ENCODE data around the gene KCNQ1.

The KCNQ1 gene

DNA sequence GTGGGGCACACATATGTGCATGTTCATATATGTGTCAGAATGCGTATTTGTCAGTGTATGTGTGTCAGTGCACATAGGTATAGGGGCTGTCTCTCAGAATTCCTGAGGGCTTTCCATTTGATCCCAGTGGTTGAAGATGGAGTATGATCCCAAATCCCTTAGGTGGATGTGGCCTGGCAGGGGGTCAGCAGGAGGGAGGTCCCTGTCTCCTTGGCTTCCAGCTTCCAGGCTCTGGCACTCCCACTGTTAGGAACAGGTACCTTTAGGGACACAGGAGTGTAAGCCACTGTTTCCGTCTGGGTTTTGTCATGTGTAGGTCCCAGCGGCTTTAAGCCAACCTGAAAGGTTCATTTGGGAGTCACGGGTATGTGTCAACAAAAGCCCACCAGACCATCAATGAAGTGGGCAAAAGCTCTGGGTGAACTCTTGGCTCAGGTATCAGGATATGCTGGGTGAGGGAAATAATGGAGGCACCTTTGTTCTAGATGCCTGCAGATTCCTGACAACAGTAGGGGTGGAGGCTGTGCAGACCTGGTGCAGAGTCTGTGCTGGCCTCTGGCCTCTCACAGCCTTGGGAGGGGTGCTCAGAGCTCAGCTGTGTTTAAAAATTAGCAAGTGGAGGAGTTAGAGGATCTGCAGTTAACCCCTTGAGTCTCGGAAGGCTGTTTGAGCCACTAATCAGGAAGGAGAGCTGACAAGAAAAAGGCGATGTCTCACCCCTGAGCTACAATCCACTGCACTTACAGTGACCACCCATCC lies 246.0 kb downstream of the KCNQ1 start:
- Mint-ChIP-seq H3K4me1 (ENCODE audit: low read depth) (peaks cover 12% of the 10 kb centered on the region), H3K27ac (no peak overlapping the region), H3K36me3 (ENCODE audit: low read depth) (peaks cover 53% of the 10 kb centered on the region), H3K9me3 (no peaks in the 10 kb centered on the region), H3K4me3 (no peak overlapping the region), H3K27me3 (no peaks in the 10 kb centered on the region)
- intact Hi-C loops (cut with micrococcal nuclease): loop anchor here (10.0 kb wide), 1 partner anchor 194 kb away; the partner anchor contains the start of gene CDKN1C

DNA sequence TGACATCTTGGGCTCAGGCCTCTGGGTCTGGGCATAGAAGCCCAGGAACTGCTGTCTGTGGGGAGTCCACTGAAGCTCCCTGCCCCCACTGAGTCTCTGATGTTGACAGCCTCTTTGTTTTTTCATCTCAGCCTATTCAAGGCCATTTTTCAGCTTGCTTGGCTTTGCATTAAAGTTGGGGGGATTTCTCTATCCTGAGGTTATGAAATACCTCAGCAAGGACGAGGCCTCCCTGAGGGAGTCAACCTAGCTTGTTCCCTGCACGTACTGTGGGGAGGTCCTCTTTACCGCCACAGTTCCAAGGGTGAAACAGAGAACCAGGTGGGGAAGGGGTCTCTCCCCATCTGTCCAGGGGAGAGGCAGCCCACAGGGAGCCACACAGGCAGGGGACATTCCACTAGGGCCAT lies 246.6 kb downstream of the KCNQ1 start:
- Mint-ChIP-seq H3K4me3 (no peak overlapping the region), H3K27ac (no peak overlapping the region), H3K9me3 (no peaks in the 10 kb centered on the region), H3K36me3 (ENCODE audit: low read depth) (peaks cover 50% of the 10 kb centered on the region), H3K4me1 (ENCODE audit: low read depth) (peaks cover 12% of the 10 kb centered on the region), H3K27me3 (no peaks in the 10 kb centered on the region)
- intact Hi-C loops (cut with micrococcal nuclease): loop anchor here (10.0 kb wide), 1 partner anchor 193 kb away; the partner anchor contains the start of gene CDKN1C

DNA sequence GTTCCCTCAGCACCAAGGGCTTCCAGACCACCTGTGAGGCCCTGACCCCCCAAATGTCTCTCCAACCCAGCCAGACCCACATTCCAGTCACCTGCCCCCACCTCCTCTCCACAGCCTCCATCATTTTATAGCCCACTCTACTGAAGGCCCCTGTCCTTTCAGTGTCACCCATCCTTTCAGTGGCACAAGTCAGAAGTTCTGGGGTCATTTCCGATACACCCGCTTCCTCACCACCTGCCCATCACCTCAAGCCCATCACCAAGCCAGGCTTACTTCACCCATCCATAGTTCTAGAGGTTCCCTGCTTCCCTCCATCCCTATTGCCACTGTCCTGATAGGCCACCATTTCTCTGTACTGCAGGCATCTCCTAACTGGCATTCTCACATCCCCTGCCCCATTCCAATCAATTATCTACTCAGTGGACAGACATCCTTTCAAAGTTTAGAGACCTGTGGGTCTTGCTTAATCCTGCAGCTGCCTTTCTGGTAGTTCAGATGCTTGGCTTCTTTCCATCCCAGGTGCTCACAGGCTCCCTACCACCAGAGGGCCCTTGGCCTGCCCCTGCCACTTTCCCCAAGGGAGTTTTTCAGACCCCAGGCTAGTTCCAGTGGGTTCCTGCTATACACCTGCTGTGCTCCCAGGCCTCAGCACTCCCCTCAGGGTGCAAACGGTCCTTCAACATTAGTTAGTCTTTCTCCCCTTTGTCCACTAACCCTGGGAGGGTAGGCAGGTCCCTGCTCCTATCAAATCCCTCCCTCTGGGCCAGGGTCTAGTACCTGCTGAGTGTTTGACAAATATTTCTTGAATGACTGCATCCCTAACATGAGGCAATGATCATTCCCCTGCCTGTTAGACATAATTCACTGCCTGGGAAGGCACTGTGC lies 247.4 kb downstream of the KCNQ1 start:
- Mint-ChIP-seq H3K9me3 (no peaks in the 10 kb centered on the region), H3K27ac (no peak overlapping the region), H3K4me3 (no peak overlapping the region), H3K4me1 (ENCODE audit: low read depth) (peaks cover 12% of the 10 kb centered on the region), H3K36me3 (ENCODE audit: low read depth) (peaks cover 53% of the 10 kb centered on the region), H3K27me3 (no peaks in the 10 kb centered on the region)
- intact Hi-C loops (cut with micrococcal nuclease): loop anchor here (10.0 kb wide), 1 partner anchor 193 kb away; the partner anchor contains the start of gene CDKN1C

DNA sequence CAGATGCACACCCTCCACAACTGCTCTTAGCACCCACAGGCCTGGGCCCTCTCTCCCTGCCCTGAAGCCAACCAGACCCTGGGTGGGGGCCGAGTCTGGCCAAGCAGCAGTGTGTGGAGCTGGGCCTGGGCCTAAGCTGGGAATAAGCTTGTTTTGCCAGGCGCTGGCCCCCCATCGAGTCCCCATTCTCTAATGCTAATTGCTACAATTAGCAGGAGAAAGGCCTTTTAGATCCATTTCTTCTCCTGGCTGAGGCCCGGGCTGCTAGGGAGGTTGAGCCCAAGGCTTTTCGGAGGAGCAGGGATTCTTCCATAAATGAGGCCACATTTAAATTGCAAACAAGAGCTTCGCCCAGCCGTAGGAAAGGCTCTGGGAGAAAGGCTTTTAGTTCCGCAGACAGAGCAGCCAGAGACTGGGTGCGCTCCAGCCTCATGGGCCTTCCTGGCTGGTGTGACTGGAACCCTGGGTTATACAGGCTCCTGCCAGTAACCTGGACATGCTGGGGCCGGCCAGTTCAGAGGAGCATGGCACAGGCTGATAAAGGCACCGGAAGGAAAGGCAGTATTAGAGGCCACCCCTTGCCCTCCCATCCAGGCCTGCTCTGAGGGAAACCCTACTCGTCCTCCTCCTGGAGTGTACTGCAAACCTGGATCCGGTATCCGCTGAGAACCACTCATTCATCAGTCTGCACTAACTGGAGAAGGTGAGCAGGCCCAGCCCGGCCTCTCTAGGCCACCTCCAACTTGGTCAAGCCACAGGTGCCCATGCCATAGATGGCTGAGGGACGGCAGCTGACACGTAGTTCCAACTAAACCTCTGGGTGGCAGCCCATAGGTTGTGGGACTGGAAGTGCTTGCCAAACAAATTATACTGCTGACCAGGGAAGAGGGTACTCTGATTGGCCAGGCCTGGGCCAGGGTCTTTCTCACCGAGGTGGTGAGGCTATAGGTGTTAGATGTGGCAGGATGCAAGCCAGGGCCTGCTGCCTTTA lies 248.8 kb downstream of the KCNQ1 start:
- Mint-ChIP-seq H3K9me3 (no peaks in the 10 kb centered on the region), H3K4me1 (ENCODE audit: low read depth) (peaks cover 10% of the 10 kb centered on the region), H3K4me3 (no peak overlapping the region), H3K27me3 (peaks cover 1% of the 10 kb centered on the region), H3K27ac (no peak overlapping the region), H3K36me3 (ENCODE audit: low read depth) (peaks cover 53% of the 10 kb centered on the region)
- intact Hi-C loops (cut with micrococcal nuclease): loop anchor here (10.0 kb wide), 1 partner anchor 191 kb away; the partner anchor contains the start of gene CDKN1C

DNA sequence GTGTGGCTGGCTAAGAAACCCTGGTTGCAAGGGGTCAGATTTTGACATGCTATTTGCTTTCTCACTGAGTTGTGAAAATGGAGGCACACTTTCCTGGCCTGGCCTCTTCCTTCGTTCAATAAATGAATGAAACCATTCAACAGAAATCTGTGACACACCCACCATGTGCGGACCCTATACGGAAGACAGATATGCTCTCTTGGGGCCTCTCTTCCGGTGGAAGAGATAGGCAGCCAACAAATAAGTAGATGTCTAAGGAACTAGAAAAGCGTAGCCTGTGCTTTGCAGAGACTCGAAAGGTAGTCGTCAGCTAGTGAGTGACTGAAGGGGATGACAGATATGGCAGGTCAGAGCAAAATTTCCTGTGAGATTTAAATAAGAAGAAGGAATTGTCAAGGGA lies 249.7 kb downstream of the KCNQ1 start:
- Mint-ChIP-seq H3K27ac (no peak overlapping the region), H3K9me3 (no peaks in the 10 kb centered on the region), H3K27me3 (peaks cover 2% of the 10 kb centered on the region), H3K36me3 (ENCODE audit: low read depth) (peaks cover 61% of the 10 kb centered on the region), H3K4me1 (ENCODE audit: low read depth) (peaks cover 16% of the 10 kb centered on the region), H3K4me3 (no peak overlapping the region)
- intact Hi-C loops (cut with micrococcal nuclease): loop anchor here (10.0 kb wide), 1 partner anchor 190 kb away; the partner anchor contains the start of gene CDKN1C

DNA sequence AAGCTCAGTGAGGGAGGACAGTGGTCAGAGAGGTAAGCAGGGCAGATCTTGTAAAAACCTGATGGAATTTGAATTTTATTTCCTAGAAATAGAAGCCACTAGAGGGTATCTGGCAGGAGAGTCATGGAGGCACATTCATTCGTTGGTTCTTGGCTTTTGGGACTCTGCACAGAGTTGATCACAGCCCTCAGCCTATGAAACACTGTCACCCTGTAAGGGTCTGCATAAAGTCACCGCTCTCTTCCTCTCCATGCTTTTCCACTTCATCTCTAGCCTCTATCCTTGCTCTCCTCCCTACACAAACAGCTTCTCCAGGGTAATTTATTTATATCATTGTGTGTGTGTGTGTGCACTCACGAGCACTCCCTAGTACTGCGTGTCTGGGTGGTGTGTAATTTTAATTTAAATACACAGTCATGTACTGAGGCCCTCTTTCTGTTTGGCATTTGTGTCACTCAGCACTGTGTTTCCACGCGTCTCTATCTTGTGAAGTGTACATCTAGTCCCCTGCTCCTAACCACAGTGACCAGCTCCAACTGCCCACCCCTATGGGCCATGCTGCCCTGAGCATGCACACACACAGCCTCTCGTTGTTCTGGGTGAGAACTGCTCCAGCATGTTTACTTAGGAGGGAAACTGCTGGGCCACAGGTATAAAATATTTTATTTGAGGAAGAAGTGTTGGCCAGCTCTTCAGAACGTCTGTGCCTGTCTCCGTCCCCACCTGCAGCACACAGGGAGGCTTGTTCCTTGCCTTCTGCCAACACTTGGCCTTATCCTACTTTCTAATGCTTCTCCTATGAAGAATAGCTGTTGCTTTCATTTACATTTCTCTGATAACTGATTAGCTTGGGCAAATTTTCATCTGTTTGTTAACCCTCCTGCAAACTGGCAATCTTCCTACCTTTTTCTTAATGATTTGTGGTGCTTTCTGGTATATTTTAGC lies 250.5 kb downstream of the KCNQ1 start:
- Mint-ChIP-seq H3K9me3 (no peaks in the 10 kb centered on the region), H3K27ac (no peak overlapping the region), H3K36me3 (ENCODE audit: low read depth) (peaks cover 60% of the 10 kb centered on the region), H3K27me3 (peaks cover 2% of the 10 kb centered on the region), H3K4me1 (ENCODE audit: low read depth) (peaks cover 16% of the 10 kb centered on the region), H3K4me3 (no peak overlapping the region)
- intact Hi-C loops (cut with micrococcal nuclease): loop anchor here (10.0 kb wide), 1 partner anchor 190 kb away; the partner anchor contains the start of gene CDKN1C

DNA sequence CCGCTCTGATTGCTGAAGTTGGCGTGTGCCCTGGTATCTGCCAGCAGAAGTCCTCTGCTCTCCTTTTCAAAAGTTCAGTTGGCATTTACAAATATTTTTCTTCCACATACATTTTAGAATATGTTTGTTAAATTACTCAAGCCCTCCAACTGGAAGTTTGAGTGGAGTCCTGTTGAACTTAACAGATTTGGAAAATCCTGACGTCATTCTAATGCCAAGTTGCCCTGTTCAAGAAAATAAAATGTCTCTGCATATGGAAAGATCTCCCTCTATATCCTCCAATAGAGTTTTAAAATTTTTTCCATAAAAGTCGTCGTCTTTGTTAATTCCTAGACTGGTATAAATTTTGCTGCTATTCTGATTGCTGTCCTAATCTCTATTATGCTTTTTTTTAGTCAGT lies 251.6 kb downstream of the KCNQ1 start:
- Mint-ChIP-seq H3K4me1 (ENCODE audit: low read depth) (peaks cover 16% of the 10 kb centered on the region), H3K27ac (no peak overlapping the region), H3K27me3 (peaks cover 2% of the 10 kb centered on the region), H3K36me3 (ENCODE audit: low read depth) (peaks cover 66% of the 10 kb centered on the region), H3K9me3 (no peaks in the 10 kb centered on the region), H3K4me3 (no peak overlapping the region)
- intact Hi-C loops (cut with micrococcal nuclease): loop anchor here (10.0 kb wide), 1 partner anchor 188 kb away; the partner anchor contains the start of gene CDKN1C

DNA sequence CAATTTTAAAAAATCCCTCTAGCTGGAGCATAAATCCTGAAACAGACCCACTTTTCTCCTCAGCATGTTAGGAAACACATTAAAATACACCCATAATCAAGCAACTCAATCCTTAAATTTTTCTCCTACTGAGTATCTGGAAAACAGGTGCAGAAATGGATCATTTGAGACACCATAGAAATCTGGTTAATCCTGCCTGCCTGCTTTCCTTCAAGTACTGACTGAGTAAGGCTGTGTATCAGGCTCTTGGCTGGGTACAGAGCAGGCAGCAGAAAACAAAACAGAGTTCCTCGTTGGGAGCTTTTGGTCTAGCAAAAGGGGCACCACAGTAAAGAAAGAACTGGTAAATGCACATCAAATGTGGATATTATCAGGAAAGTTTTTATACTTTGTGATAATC lies 253.1 kb downstream of the KCNQ1 start:
- Mint-ChIP-seq H3K27ac (no peak overlapping the region), H3K4me1 (ENCODE audit: low read depth) (peaks cover 16% of the 10 kb centered on the region), H3K4me3 (no peak overlapping the region), H3K36me3 (ENCODE audit: low read depth) (peaks cover 64% of the 10 kb centered on the region), H3K27me3 (peaks cover 2% of the 10 kb centered on the region), H3K9me3 (no peaks in the 10 kb centered on the region)
- intact Hi-C loops (cut with micrococcal nuclease): loop anchor here (10.0 kb wide), 1 partner anchor 187 kb away; the partner anchor contains the start of gene CDKN1C

DNA sequence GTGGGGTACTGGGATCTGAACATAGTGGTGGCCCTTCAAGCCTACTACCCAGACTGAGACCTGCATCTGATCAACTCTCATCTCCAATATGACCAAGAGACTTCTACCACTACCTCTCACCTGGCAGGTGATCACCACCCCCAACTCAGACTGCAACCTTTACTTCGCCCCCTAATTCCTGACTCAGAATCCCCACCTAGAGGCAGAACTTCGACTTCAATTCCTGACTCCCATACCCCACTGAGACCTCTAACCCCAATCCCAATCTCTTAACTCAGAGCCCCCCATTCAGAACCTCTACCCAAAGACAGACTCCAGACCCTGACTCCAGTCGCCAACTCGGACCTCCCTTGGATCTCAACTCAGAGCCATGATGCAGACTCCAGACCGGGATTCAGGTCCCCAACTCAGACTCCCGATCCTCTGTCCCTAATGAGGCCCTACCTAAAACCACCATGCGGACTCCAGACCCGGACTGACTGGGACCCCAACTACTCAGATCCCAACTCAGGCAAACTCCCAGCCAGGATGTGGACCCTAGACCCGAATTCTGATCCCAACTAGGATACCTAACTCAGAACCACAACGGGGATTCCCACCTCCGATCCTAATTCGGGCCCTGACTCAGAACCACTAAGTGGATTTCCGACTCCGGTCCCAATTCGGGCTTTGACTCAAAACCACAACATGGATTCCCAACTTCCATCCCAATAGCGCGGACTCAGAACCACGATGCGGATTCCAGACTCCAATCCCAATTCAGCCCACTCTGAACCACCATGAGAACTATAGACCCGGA lies 253.8 kb downstream of the KCNQ1 start:
- Mint-ChIP-seq H3K27me3 (peaks cover 2% of the 10 kb centered on the region), H3K27ac (peak overlapping the region; percentile 84), H3K9me3 (no peaks in the 10 kb centered on the region), H3K4me1 (ENCODE audit: low read depth) (peaks cover 16% of the 10 kb centered on the region), H3K4me3 (peak overlapping the region; percentile 83), H3K36me3 (ENCODE audit: low read depth) (peaks cover 58% of the 10 kb centered on the region)
- intact Hi-C loops (cut with micrococcal nuclease): loop anchor here (10.0 kb wide), 1 partner anchor 186 kb away; the partner anchor contains the start of gene CDKN1C

DNA sequence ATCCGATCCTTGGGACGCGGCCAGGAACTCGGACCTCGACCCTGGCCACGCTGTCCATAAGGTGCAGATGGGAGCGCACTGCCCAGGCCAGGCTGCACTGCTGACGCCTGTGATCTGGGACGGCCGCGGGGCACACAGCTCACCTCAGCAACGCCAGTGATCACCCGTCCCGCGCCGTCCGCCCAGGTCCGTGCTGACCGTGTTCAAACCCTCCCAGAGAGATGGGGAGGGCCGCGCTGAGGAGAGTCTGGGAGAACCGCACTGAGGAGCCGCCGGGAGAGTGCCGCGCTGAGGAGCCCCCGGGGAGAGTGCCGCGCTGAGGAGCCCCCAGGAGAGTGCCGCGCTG lies 254.3 kb downstream of the KCNQ1 start:
- Mint-ChIP-seq H3K4me1 (ENCODE audit: low read depth) (peaks cover 16% of the 10 kb centered on the region), H3K27ac (peak overlapping the region; percentile 84), H3K36me3 (ENCODE audit: low read depth) (peaks cover 62% of the 10 kb centered on the region), H3K9me3 (no peaks in the 10 kb centered on the region), H3K4me3 (peak overlapping the region; percentile 83), H3K27me3 (peaks cover 2% of the 10 kb centered on the region)
- intact Hi-C loops (cut with micrococcal nuclease): loop anchor here (10.0 kb wide), 1 partner anchor 186 kb away; the partner anchor contains the start of gene CDKN1C

DNA sequence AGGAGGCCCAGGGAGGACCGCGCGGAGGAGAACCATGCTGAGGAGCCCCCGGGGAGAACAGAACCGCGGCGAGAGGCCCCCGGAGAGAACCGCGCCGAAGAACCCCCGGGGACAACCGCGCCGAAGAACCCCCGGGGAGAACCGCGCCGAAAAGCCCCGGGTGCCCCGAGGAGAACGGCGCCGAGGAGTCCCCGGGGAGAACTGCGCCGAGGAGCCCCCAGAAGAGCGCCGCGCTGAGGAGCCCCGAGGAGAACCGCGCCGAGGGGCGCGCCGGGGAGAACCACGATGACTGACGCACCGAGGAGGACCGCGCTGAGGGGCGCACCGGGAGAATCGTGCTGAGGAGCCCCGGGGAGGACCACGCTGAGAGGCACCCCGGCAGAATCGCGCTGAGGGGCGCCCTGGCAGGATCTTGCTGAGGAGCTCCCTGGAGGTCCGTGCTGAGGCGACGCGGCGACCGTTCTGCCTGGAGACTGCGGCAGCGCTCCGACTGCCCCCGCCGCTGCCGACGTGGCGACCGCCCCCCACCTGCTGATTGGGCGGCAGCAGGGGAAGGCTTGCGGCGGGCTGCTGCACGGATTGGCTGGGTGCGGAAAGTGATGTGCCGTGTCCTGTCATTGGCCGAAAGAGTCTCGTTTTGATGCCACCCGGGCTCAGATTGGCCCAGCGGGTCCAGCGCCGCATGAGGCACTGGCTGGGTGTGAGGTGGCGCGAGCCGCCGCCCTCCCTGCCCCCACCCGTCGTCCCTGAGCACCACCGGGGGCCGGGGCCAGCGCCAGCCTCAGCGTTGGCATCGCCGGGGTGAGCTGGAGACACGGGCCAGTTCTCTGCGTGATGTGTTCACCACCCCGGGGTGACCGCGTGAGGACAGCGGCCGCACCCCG lies 255.0 kb downstream of the KCNQ1 start, which contains the start of gene KCNQ1OT1:
TSS of gene KCNQ1OT1 (minus strand) at position 464 of the 884 bp plus-strand sequence.
- peaks cover 2% of the 10 kb centered on the region for H3K27me3 Mint-ChIP-seq
- peak within 1 kb of the TSS; percentile 84 for H3K27ac Mint-ChIP-seq
- peaks cover 64% of the 10 kb centered on the region for H3K36me3 Mint-ChIP-seq (ENCODE audit: low read depth)
- peak within 1 kb of the TSS; percentile 83 for H3K4me3 Mint-ChIP-seq
- H3K4me1 Mint-ChIP-seq (ENCODE audit: low read depth): peaks cover 13% of the 10 kb centered on the region
- intact Hi-C loops (cut with micrococcal nuclease): loop anchor here (10.0 kb wide), 1 partner anchor 185 kb away; the partner anchor contains the start of gene CDKN1C
- H3K9me3 Mint-ChIP-seq: no peaks in the 10 kb centered on the region
